Neural cell (in vitro differentiated cells): ENCODE measurements around the gene C22orf23. TPM values are rescaled to one million over a fixed set of nuclear protein-coding genes. Genes with fewer than 3 reads are reported as not detected.

ENCODE experiments used
- H2AFZ ChIP-seq: fragments of 200-600, 300-800 bp; sonication (generic), shearing (Covaris generic); 2 replicates; pipeline ENCODE4 v1.6.0; 2014; ENCODE audit warnings: low read depth, mild to moderate bottlenecking, antibody characterized with exemption, low read length, moderate library complexity
- H3F3A ChIP-seq: fragments of 200-600 bp; shearing (Covaris generic); 2 replicates; pipeline ENCODE4 v1.6.1; 2016; ENCODE audit warnings: mild to moderate bottlenecking, moderate library complexity, mixed read lengths, antibody characterized with exemption, low read length; ENCODE audit not compliant: insufficient read depth, poor library complexity, severe bottlenecking
- H3K27ac ChIP-seq: fragments of 200-600, 300-800 bp; sonication (generic), shearing (Covaris generic); 2 replicates; pipeline ENCODE4 v1.5.1; 2014; ENCODE audit warnings: mild to moderate bottlenecking, low read length, moderate library complexity
- H3K27me3 ChIP-seq: fragments of 300-800, 200-600 bp; sonication (generic), shearing (Covaris generic); 2 replicates; pipeline ENCODE4 v1.6.0; 2014; ENCODE audit warnings: mild to moderate bottlenecking, low read depth, low read length, moderate library complexity; ENCODE audit not compliant: insufficient read depth
- H3K36me3 ChIP-seq: fragments of 300-800, 200-600 bp; sonication (generic), shearing (Covaris generic); 2 replicates; pipeline ENCODE4 v1.5.1; 2014; ENCODE audit warnings: mild to moderate bottlenecking, antibody characterized with exemption, low read length, moderate library complexity; ENCODE audit not compliant: insufficient read depth
- H3K4me2 ChIP-seq: fragments of 300-800, 200-600 bp; sonication (generic), shearing (Covaris generic); 2 replicates; pipeline ENCODE4 v1.6.0; 2014; ENCODE audit warnings: mild to moderate bottlenecking, low read length
- H3K4me3 ChIP-seq: fragments of 300-800, 200-600 bp; sonication (generic), shearing (Covaris generic); 2 replicates; pipeline ENCODE4 v1.5.1; 2014; ENCODE audit warnings: mild to moderate bottlenecking, low read length, moderate library complexity
- H3K79me2 ChIP-seq: fragments of 200-600 bp; shearing (Covaris generic); replicated peaks from 2 replicates; pipeline ENCODE4 v1.6.0; 2014; ENCODE audit warnings: mild to moderate bottlenecking, low read length, moderate library complexity; ENCODE audit not compliant: insufficient read depth
- H3K9ac ChIP-seq: fragments of 300-800, 200-600 bp; sonication (generic), shearing (Covaris generic); 2 replicates; pipeline ENCODE4 v1.6.1; 2016; ENCODE audit warnings: mild to moderate bottlenecking, low read length, mixed read lengths
- H3K9me2 ChIP-seq: fragments of 200-600 bp; shearing (Covaris generic); 2 replicates; pipeline ENCODE4 v1.6.1; 2016; ENCODE audit warnings: mild to moderate bottlenecking, low read length, mixed read lengths; ENCODE audit not compliant: insufficient read depth
- H3K9me3 ChIP-seq: fragments of 200-600, 300-800 bp; sonication (generic), shearing (Covaris generic); 2 replicates; pipeline ENCODE4 v1.6.1; 2016; ENCODE audit warnings: mild to moderate bottlenecking, mixed run types, low read length, moderate library complexity, mixed read lengths
- H4K20me1 ChIP-seq: fragments of 200-600 bp; shearing (Covaris generic); 2 replicates; pipeline ENCODE4 v1.6.1; 2016; ENCODE audit warnings: mild to moderate bottlenecking, mixed run types; ENCODE audit not compliant: insufficient read depth
- EP300 ChIP-seq: fragments of 450-650 bp; conservative IDR thresholded peaks from 2 replicates; pipeline ENCODE4 v1.6.1; 2014; ENCODE audit warnings: antibody characterized with exemption, mild to moderate bottlenecking, moderate library complexity; ENCODE audit not compliant: poor library complexity, severe bottlenecking
- EZH2 ChIP-seq: fragments of 200-600, 300-800 bp; shearing (Covaris generic), sonication (generic); IDR thresholded peaks from 2 replicates; pipeline ENCODE4 v1.6.1; 2014; ENCODE audit warnings: antibody characterized with exemption, low read length, borderline replicate concordance, mild to moderate bottlenecking; ENCODE audit not compliant: insufficient read depth, poor library complexity, severe bottlenecking
- MXI1 ChIP-seq: fragments of 450-650 bp; conservative IDR thresholded peaks from 2 replicates; pipeline ENCODE4 v1.6.1; 2014; ENCODE audit warnings: antibody characterized with exemption, mild to moderate bottlenecking; ENCODE audit not compliant: poor library complexity, severe bottlenecking
- POLR2AphosphoS5 ChIP-seq: IDR thresholded peaks from 2 replicates; pipeline ENCODE4 v1.6.1; 2012
- RAD21 ChIP-seq: fragments of 450-650 bp; conservative IDR thresholded peaks from 2 replicates; pipeline ENCODE4 v1.6.1; 2014; ENCODE audit warnings: antibody characterized with exemption, mild to moderate bottlenecking, moderate library complexity
- SMC3 ChIP-seq: fragments of 450-650 bp; conservative IDR thresholded peaks from 2 replicates; pipeline ENCODE4 v1.6.1; 2014; ENCODE audit warnings: antibody characterized with exemption, mild to moderate bottlenecking, moderate library complexity; ENCODE audit not compliant: poor library complexity
- TAF1 ChIP-seq: IDR thresholded peaks from 2 replicates; pipeline ENCODE4 v1.6.1; 2012; ENCODE audit warnings: low read depth
- polyA plus RNA-seq: library from polyadenylated mRNA; depleted of rRNA; stranded (reverse); fragments of >200 nt; gene quantifications from 2 replicates; pipeline ENCODE4 v1.2.3, GENCODE V29; 2014
- TF ChIP-seq, protein P1 (sequence below): fragments of 450-650 bp; IDR thresholded peaks from 2 replicates; pipeline ENCODE4 v1.5.1; 2014; ENCODE audit warnings: antibody characterized with exemption, mild to moderate bottlenecking, moderate library complexity; ENCODE audit not compliant: poor library complexity, severe bottlenecking
- TF ChIP-seq, protein P2 (sequence below): IDR thresholded peaks from 2 replicates; pipeline ENCODE4 v1.6.1; 2012; ENCODE audit warnings: borderline replicate concordance

Gene C22orf23
- polyA plus RNA-seq, 1 donor from 2014 or later: 1.3 TPM

- Histone ChIP-seq H2AFZ (no peak overlapping the region), H4K20me1 (no peaks in the 10 kb centered on the region), H3K36me3 (no peaks in the 10 kb centered on the region), H3F3A (no peaks in the 10 kb centered on the region), H3K27ac (no peak overlapping the region), H3K9ac (no peak overlapping the region), H3K9me2 (no peaks in the 10 kb centered on the region), H3K4me2 (no peak overlapping the region), H3K27me3 (no peaks in the 10 kb centered on the region), H3K4me3 (no peak overlapping the region), H3K79me2 (no peaks in the 10 kb centered on the region), H3K9me3 (no peaks in the 10 kb centered on the region)
- TF ChIP-seq, protein P1, sequence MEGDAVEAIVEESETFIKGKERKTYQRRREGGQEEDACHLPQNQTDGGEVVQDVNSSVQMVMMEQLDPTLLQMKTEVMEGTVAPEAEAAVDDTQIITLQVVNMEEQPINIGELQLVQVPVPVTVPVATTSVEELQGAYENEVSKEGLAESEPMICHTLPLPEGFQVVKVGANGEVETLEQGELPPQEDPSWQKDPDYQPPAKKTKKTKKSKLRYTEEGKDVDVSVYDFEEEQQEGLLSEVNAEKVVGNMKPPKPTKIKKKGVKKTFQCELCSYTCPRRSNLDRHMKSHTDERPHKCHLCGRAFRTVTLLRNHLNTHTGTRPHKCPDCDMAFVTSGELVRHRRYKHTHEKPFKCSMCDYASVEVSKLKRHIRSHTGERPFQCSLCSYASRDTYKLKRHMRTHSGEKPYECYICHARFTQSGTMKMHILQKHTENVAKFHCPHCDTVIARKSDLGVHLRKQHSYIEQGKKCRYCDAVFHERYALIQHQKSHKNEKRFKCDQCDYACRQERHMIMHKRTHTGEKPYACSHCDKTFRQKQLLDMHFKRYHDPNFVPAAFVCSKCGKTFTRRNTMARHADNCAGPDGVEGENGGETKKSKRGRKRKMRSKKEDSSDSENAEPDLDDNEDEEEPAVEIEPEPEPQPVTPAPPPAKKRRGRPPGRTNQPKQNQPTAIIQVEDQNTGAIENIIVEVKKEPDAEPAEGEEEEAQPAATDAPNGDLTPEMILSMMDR: no peak
- TF ChIP-seq MXI1 (no peak), SMC3 (no peak), EP300 (no peak), EZH2 (no peak)
- TF ChIP-seq, protein P2, sequence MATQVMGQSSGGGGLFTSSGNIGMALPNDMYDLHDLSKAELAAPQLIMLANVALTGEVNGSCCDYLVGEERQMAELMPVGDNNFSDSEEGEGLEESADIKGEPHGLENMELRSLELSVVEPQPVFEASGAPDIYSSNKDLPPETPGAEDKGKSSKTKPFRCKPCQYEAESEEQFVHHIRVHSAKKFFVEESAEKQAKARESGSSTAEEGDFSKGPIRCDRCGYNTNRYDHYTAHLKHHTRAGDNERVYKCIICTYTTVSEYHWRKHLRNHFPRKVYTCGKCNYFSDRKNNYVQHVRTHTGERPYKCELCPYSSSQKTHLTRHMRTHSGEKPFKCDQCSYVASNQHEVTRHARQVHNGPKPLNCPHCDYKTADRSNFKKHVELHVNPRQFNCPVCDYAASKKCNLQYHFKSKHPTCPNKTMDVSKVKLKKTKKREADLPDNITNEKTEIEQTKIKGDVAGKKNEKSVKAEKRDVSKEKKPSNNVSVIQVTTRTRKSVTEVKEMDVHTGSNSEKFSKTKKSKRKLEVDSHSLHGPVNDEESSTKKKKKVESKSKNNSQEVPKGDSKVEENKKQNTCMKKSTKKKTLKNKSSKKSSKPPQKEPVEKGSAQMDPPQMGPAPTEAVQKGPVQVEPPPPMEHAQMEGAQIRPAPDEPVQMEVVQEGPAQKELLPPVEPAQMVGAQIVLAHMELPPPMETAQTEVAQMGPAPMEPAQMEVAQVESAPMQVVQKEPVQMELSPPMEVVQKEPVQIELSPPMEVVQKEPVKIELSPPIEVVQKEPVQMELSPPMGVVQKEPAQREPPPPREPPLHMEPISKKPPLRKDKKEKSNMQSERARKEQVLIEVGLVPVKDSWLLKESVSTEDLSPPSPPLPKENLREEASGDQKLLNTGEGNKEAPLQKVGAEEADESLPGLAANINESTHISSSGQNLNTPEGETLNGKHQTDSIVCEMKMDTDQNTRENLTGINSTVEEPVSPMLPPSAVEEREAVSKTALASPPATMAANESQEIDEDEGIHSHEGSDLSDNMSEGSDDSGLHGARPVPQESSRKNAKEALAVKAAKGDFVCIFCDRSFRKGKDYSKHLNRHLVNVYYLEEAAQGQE: no peak
These were observed 10.1 kb downstream of the C22orf23 start for GRCh38 chr22:37943136-37943824.

DNA sequence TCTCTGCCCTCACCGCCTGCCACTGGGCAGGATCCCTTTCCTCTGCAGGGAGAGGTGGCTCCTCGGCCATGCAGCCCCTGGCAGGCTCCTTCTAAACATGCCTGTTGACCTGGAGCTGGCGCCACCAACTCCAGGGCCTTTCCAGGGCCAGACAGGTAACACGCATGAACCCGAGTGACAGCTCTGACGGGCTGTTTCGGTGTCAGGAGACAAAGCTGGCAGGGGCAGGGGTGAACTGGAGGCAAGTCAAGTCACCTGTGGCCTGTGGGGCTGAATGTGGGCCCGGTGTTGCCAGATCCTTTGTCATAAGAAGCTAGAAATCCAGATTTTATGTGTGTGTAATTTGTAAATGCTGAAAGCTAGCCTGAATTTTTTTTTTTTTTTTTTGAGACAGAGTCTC is 11.3 kb downstream of the C22orf23 start:
- Histone ChIP-seq H3F3A (no peaks in the 10 kb centered on the region), H3K9me2 (no peaks in the 10 kb centered on the region), H3K79me2 (no peaks in the 10 kb centered on the region), H3K27ac (no peak overlapping the region), H3K36me3 (no peaks in the 10 kb centered on the region), H3K9me3 (no peaks in the 10 kb centered on the region), H2AFZ (no peak overlapping the region), H3K4me3 (no peak overlapping the region), H3K27me3 (no peaks in the 10 kb centered on the region), H3K4me2 (no peak overlapping the region), H3K9ac (no peak overlapping the region), H4K20me1 (no peaks in the 10 kb centered on the region)
- TF ChIP-seq EP300 (no peak), TAF1 (no peak), MXI1 (no peak), POLR2AphosphoS5 (no peak), SMC3 (no peak), RAD21 (no peak), EZH2 (no peak)
- TF ChIP-seq, protein P1: no peak
- TF ChIP-seq, protein P2: no peak
